Endothelial cell of umbilical vein (primary cell): ENCODE data around the gene ABTB2. TPM values are rescaled to one million over a fixed set of nuclear protein-coding genes. Genes with fewer than 3 reads are reported as not detected.

Experiments
- BruUV-seq: library from RNA; stranded (reverse); fragments of 400-500 nt; replicated peaks from 2 replicates; lab custom pipeline; 2021; lab: Mats Ljungman, UMichigan
- CTCF ChIA-PET: fragments of 300-600, 350-600 bp; sonication (Branson Sonifier 250); formaldehyde crosslinking; loops from one replicate; lab custom pipeline; 2021; ENCODE audit warnings: antibody characterized with exemption, inconsistent platforms; lab: Charles Lee
- POLR2A ChIA-PET: fragments of 300-600, 350-600 bp; sonication (Branson Sonifier 250); formaldehyde crosslinking; loops from one replicate; lab custom pipeline; 2021; ENCODE audit warnings: antibody characterized with exemption, inconsistent platforms; lab: Charles Lee
- DNase-seq: peaks from one replicate; pipeline ENCODE4 v3.0.0-alpha.2; 2011; ENCODE audit warnings: low read depth, low spot score
- FAIRE-seq: peaks from 2 replicates; lab custom pipeline; 2011; peaks lifted over from hg19 to GRCh38; lab: Jason Lieb, UNC
- H2AFZ ChIP-seq: 2 replicates; pipeline ENCODE4 v1.6.0; 2012; ENCODE audit warnings: low read depth, low read length, control low read depth, inconsistent platforms
- H3K27ac ChIP-seq: 2 replicates; pipeline ENCODE4 v1.5.1; 2011; ENCODE audit warnings: low read depth, mild to moderate bottlenecking, control low read depth, low read length, moderate library complexity; ENCODE audit not compliant: insufficient read depth
- H3K27me3 ChIP-seq, 2 experiments: 2 replicates each; pipeline versions ENCODE4 v1.6.0 to v1.6.1; 2011; ENCODE audit warnings: low read length in 2 of 2, mixed read lengths in 1 of 2; ENCODE audit not compliant: control insufficient read depth in 2 of 2, insufficient read depth in 2 of 2
- H3K36me3 ChIP-seq, 2 experiments: 2 replicates in 1 of 2; 3 replicates in 1 of 2; pipeline ENCODE4 v1.5.1; 2011; ENCODE audit warnings: low read length in 2 of 2, mild to moderate bottlenecking in 1 of 2, moderate library complexity in 1 of 2; ENCODE audit not compliant: control insufficient read depth in 2 of 2, insufficient read depth in 2 of 2; ENCODE audit errors: extremely low read depth in 1 of 2
- H3K4me1 ChIP-seq: 3 replicates; pipeline ENCODE4 v1.5.1; 2011; ENCODE audit warnings: mild to moderate bottlenecking, low read length; ENCODE audit not compliant: control insufficient read depth, insufficient read depth; ENCODE audit errors: extremely low read depth
- H3K4me2 ChIP-seq: 2 replicates; pipeline ENCODE4 v1.6.1; 2011; ENCODE audit warnings: low read length, control low read depth, mixed read lengths; ENCODE audit not compliant: insufficient read depth
- H3K4me3 ChIP-seq, 3 experiments: fragments of 200-600 bp in 1 of 3; sonication (generic), shearing (Covaris generic) in 1 of 3; replicated peaks in 1 of 3; 2 replicates each; pipeline ENCODE4 v1.5.1; 2011 to 2016; ENCODE audit warnings: control low read depth in 3 of 3, low read length in 3 of 3, mild to moderate bottlenecking in 2 of 3, inconsistent platforms in 1 of 3, low read depth in 1 of 3, moderate library complexity in 1 of 3; ENCODE audit not compliant: insufficient read depth in 1 of 3
- H3K79me2 ChIP-seq: 2 replicates; pipeline ENCODE4 v1.6.0; 2012; ENCODE audit warnings: low read length, inconsistent platforms; ENCODE audit not compliant: control insufficient read depth, insufficient read depth
- H3K9ac ChIP-seq: replicated peaks from 2 replicates; pipeline ENCODE3; 2011; ENCODE audit warnings: low read length, control low read depth; ENCODE audit not compliant: insufficient read depth; ENCODE audit errors: extremely low read depth
- H3K9me1 ChIP-seq: replicated peaks from 3 replicates; pipeline ENCODE4 v1.6.0; 2011; ENCODE audit warnings: mild to moderate bottlenecking, low read length; ENCODE audit not compliant: control insufficient read depth, insufficient read depth; ENCODE audit errors: extremely low read depth
- H3K9me3 ChIP-seq: replicated peaks from 2 replicates; pipeline ENCODE4 v1.5.1; 2012; ENCODE audit warnings: low read length, inconsistent platforms; ENCODE audit not compliant: control insufficient read depth, insufficient read depth
- H4K20me1 ChIP-seq: replicated peaks from 2 replicates; pipeline ENCODE3; 2011; ENCODE audit warnings: mild to moderate bottlenecking, low read length; ENCODE audit not compliant: control insufficient read depth, insufficient read depth; ENCODE audit errors: extremely low read depth
- CTCF ChIP-seq, 2 donors: IDR thresholded peaks; 1 replicate in 1 of 2; 2 replicates in 1 of 2; pipeline ENCODE4 v1.5.1; 2011; ENCODE audit warnings: low read length in 2 of 2, mild to moderate bottlenecking in 2 of 2, moderate library complexity in 2 of 2, control low read depth in 1 of 2, inconsistent platforms in 1 of 2, low read depth in 1 of 2; ENCODE audit not compliant: insufficient read depth in 1 of 2; ENCODE audit errors: extremely low read depth in 1 of 2
- EZH2 ChIP-seq: IDR thresholded peaks from 2 replicates; pipeline ENCODE4 v1.6.1; 2012; ENCODE audit warnings: borderline replicate concordance, low read depth, mild to moderate bottlenecking, moderate library complexity, low read length, inconsistent platforms; ENCODE audit not compliant: severe bottlenecking
- FOS ChIP-seq: IDR thresholded peaks from 2 replicates; pipeline ENCODE4 v1.6.1; 2011; ENCODE audit warnings: mild to moderate bottlenecking, low read length, moderate library complexity, borderline replicate concordance; ENCODE audit not compliant: insufficient read depth
- GATA2 ChIP-seq: IDR thresholded peaks from 2 replicates; pipeline ENCODE4 v1.7.0; 2011; ENCODE audit warnings: low read depth, mild to moderate bottlenecking, moderate library complexity, mixed read lengths, low read length; ENCODE audit not compliant: insufficient read length, insufficient read depth
- JUN ChIP-seq: IDR thresholded peaks from 2 replicates; pipeline ENCODE4 v1.6.1; 2011; ENCODE audit warnings: borderline replicate concordance, low read depth; ENCODE audit not compliant: insufficient read length, insufficient read depth
- MAX ChIP-seq: IDR thresholded peaks from 2 replicates; pipeline ENCODE4 v1.6.1; 2011; ENCODE audit not compliant: insufficient read depth, insufficient read length
- MYC ChIP-seq: IDR thresholded peaks from one replicate; pipeline ENCODE4 v1.6.1; 2011; ENCODE audit warnings: mild to moderate bottlenecking, low read depth, low read length
- POLR2A ChIP-seq: IDR thresholded peaks from 2 replicates; pipeline ENCODE4 v1.6.1; 2012; ENCODE audit warnings: low read depth, mild to moderate bottlenecking, control low read depth, low read length
- POLR2AphosphoS5 ChIP-seq: IDR thresholded peaks from 2 replicates; pipeline ENCODE4 v1.6.1; 2012; ENCODE audit warnings: low read depth, mild to moderate bottlenecking, control low read depth, low read length, moderate library complexity; ENCODE audit not compliant: insufficient read depth
- dilution Hi-C: fragments of 300-500 bp; cut with MboI; formaldehyde crosslinking; loops from one replicate; pipeline ENCODE4 v1.15.0; 2019; ENCODE audit warnings: low sequenced_read_pairs; ENCODE audit not compliant: extremely low pct_ligation_motif_present
- intact Hi-C: fragments of 100-400 bp; cut with micrococcal nuclease; formaldehyde crosslinking; loops from one replicate; pipeline ENCODE4 v1.10.0; 2022
- polyA plus RNA-seq, 4 experiments: library from polyadenylated mRNA; depleted of rRNA in 3 of 4; stranded (reverse) in 3 of 4; unstranded in 1 of 4; fragments of >200 nt; gene quantifications; 2 replicates each; pipeline versions ENCODE4 v1.2.1 to v1.2.3, GENCODE V29; 2011 to 2012; ENCODE audit warnings: missing spikeins in 1 of 4
- total RNA-seq: library from RNA; stranded (reverse); gene quantifications from 2 replicates; pipeline ENCODE4 v1.2.3, GENCODE V29; 2021

The ABTB2 gene
- total and polyA plus RNA-seq, 2 donors (not counting 3 experiments of a cell fraction or from before 2014, with no cell fraction given) = 0.11 to 0.14 TPM

GRCh38 chr11:34262531-34263081 is 95.2 kb downstream of the ABTB2 start:
- H3K9ac ChIP-seq = no peak overlapping the region
- no peak overlapping the region for H3K27ac ChIP-seq
- DNase-seq = no peak
- peaks cover 0 to 6% of the 10 kb centered on the region in 2 experiments for H3K27me3 ChIP-seq
- no peak overlapping the region for H3K4me2 ChIP-seq
- CTCF ChIA-PET = interaction anchor here (1.2 to 1.6 kb wide), 2 partner anchors 13 to 28 kb away, joined by 4 read pairs; no protein-coding TSS in a partner anchor
- no peaks in the 10 kb centered on the region for H3K36me3 ChIP-seq
- no TSS peak for BruUV-seq
- H4K20me1 ChIP-seq = no peaks in the 10 kb centered on the region
- TF ChIP-seq GATA2 = no peak
- TF ChIP-seq FOS = no peak
- no peak for TF ChIP-seq MYC
- TF ChIP-seq EZH2 = no peak
- no peak for TF ChIP-seq POLR2A
- TF ChIP-seq POLR2AphosphoS5 = no peak
- no peak for TF ChIP-seq MAX
- no peak for TF ChIP-seq JUN
- TF ChIP-seq CTCF (IDR thresholded peaks at IDR 0.05; ENCODE audit: extremely low read depth in 1 of 2, insufficient read depth in 1 of 2, low read depth in 1 of 2, low read length in 2 of 2) = no peak
- H3K79me2 ChIP-seq = no peaks in the 10 kb centered on the region
- POLR2A ChIA-PET = no interaction called here
- no peaks in the 10 kb centered on the region for H3K9me3 ChIP-seq
- H3K9me1 ChIP-seq = no peaks in the 10 kb centered on the region
- dilution Hi-C loops (no loop called here), intact Hi-C loops (no loop called here)
- no peak for FAIRE-seq
- no peaks in the 10 kb centered on the region for H3K4me1 ChIP-seq
- no peak overlapping the region for H3K4me3 ChIP-seq
- H2AFZ ChIP-seq = no peak overlapping the region
